ENCODE data around the gene CLPTM1L. TPM values are rescaled to one million over a fixed set of nuclear protein-coding genes. Genes with fewer than 3 reads are reported as not detected.

CLPTM1L gene
- total RNA-seq, 4 donors from 2014 or later = 65.0 to 165 (median 106) TPM

DNA sequence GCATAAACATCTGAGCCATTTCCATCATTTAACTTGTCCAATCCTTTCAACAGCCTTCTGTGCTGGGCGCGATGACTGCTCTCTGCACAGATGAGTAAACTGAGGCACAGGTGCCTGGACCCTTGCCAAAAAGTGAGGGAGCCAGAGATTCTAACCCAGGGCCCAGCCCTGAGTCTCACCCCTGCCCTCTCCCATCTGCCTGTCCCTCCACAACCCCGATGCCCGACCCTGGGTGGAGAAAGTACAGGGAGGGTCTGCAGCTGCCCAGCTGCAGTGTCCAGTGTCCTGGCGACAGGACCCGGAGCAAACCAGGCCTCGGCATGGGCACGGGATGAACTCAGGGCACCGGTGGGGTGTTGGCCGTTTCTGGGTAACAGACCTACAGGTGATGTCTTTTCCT is 39.6 kb upstream of the CLPTM1L start:
- DNase-seq (ENCODE audit: low spot score) (no peak), ATAC-seq (ENCODE audit: low FRiP score) (no peak)
- TF ChIP-seq, protein P1, sequence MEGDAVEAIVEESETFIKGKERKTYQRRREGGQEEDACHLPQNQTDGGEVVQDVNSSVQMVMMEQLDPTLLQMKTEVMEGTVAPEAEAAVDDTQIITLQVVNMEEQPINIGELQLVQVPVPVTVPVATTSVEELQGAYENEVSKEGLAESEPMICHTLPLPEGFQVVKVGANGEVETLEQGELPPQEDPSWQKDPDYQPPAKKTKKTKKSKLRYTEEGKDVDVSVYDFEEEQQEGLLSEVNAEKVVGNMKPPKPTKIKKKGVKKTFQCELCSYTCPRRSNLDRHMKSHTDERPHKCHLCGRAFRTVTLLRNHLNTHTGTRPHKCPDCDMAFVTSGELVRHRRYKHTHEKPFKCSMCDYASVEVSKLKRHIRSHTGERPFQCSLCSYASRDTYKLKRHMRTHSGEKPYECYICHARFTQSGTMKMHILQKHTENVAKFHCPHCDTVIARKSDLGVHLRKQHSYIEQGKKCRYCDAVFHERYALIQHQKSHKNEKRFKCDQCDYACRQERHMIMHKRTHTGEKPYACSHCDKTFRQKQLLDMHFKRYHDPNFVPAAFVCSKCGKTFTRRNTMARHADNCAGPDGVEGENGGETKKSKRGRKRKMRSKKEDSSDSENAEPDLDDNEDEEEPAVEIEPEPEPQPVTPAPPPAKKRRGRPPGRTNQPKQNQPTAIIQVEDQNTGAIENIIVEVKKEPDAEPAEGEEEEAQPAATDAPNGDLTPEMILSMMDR (IDR thresholded peaks at IDR 0.05) = no peak

DNA sequence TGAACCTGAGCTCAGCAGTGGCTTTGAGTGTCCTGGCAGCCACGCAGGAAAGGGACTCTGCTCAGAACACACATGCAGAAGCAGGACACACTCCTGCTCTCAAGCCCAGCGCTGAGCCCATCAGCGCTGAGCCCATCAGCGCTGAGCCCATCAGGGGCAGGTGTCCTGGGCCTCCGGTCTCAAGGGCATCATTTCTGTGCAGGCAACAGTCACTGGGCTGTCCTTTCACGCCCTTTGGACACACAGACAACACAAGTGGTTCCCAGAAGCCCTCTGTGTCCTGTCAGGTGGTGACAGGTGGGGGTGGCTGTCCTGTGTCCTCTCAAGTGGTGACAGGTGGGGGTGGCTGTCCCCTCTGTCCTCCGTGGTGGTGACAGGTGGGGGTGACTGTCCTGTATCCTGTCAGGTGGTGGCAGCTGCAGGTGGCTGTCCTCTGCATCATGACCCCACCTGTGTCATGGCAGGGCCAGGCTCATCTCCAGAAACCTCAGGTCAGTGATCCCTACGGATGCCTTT is 39.0 kb upstream of the CLPTM1L start:
- DNase-seq (ENCODE audit: low spot score) = no peak
- TF ChIP-seq, protein P1 (IDR thresholded peaks at IDR 0.05) = no peak
- no peak for ATAC-seq (ENCODE audit: low FRiP score)

DNA sequence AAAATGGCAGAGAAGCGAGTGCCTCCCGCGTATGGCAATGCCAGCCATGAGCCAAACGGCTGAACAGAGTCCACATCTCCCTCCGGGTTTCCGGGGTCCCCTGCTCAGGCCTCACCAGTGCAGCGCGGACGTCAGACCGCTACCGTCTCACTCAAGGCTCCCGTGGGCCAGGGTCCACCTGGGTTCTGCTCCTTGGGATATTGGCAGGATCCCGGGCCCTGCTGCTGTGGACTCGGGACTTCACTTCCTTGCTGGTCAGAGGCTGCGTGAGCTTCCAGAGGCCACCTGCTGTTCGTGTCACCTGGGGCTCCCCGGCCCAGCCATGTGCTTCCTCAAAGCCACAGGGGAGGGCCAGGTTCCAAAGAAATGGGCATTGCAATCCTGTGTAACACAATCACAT is 38.4 kb upstream of the CLPTM1L start:
- ATAC-seq (ENCODE audit: low FRiP score) (no peak), DNase-seq (ENCODE audit: low spot score) (no peak)
- TF ChIP-seq, protein P1 (IDR thresholded peaks at IDR 0.05) = no peak

DNA sequence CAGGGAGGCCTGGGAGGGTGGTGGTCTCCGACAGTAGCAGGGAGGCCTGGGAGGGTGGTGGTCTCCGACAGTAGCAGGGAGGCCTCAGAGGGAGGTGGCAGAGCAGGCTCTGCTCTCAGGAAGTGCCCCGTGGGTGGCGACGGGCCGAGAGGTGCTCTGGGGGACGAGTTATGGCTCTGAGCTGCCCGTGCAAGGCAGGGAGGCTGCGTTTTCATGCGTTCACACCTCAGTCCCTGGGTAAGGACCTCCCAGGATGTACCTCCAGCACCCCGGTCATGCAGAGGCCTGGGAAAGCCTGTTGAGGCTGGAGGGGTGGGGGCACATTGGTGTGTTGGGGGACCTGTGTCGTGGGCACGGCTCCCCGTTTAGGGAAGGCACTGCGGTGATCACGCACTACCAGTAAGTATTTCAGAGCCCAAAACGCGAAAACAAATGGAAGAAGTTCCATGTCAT is 37.4 kb upstream of the CLPTM1L start:
- DNase-seq (ENCODE audit: low spot score) (no peak), ATAC-seq (ENCODE audit: low FRiP score) (no peak)
- TF ChIP-seq, protein P1 (IDR thresholded peaks at IDR 0.05) = no peak

DNA sequence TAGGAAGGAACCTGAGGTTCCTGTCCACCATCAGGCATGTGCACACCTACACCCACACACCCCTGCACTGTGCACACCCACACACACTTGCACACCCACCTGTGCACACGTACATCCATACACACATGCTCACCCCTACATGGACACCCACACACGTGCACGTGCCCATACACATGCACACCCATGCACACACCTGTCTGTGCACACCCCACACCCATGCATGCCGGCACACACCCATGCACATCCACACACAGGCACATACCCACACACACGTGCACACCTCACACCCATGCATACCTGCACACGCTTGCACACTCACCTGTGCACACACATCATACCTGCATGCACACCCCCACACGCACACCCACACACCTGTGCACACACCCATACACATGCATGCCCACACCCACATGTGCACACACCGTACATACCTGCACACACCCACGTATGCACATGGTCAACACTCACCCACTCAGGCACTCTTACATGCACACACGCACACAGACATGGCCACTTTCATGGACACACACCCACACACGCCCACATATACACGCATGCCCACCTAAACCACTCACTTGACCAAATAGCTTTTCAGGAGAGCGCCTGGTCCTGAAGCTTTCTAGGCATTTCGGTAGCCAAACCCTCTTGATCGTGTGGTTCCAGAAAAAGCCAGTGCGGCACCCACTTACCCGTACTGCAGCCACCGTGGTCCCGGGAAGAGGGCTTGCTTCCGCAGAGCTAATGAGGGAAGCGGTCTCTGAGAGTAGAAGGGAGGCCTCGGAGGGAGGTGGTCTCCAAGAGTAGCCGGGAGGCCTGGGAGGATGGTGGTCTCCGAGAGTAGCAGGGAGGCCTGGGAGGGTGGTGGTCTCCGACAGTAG is 36.7 kb upstream of the CLPTM1L start:
- ATAC-seq (ENCODE audit: low FRiP score) = no peak
- no peak for DNase-seq (ENCODE audit: low spot score)
- TF ChIP-seq, protein P1 (IDR thresholded peaks at IDR 0.05) = no peak

DNA sequence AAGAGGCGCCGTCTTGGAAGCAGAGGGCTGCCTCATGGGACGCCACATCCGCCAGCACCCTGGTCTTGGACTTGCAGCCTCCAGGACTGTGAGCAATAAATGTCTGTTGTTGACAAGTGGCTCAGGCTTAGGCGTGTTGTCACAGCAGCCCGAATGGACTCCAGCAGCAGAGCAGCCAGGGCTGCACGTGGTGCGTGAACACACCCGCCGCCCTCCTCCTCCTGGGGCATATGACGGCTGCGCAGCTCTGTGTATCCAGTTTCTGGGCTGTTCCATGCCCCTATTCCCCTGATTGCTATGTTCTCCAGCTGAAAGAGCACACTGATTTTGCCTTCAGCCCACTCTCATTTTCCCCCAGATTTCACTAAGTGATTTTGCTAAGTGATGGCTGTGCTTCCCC is 36.0 kb upstream of the CLPTM1L start:
- no peak for ATAC-seq (ENCODE audit: low FRiP score)
- no peak for DNase-seq (ENCODE audit: low spot score)
- TF ChIP-seq, protein P1 (IDR thresholded peaks at IDR 0.05) = no peak

All from omental fat pad (tissue), 4 donors.